ENCODE measurements around the gene SMS. TPM values are rescaled to one million over a fixed set of nuclear protein-coding genes. Genes with fewer than 3 reads are reported as not detected.
A peak's percentile ranks its signal among the peaks of the same experiment; 100 is the strongest.

The SMS gene
- total RNA-seq, 1 donor from 2014 or later = 53.4 TPM

DNA sequence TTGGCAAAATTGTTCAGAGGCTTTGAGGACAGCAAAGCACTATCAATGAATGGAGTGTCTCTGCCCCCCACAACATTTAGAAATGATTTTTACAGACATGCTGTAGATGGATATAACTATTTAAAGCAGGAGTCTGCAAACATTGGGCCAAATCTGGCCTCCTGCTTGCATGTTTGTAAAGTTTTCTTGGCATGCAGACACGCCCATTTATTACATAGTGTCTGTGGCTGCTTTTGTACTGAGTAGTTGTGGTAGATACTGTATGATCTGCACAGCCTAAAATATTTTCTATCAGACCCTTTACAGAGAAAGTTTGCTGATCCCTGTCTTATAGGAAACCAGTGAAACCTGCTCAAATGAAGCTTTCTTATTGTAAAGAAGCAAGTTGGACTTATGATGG, 46.1 kb downstream of the SMS start:
- intact Hi-C loops (cut with DNase I) = no loop called here
- no peak overlapping the region for H3K27ac ChIP-seq
- ATAC-seq = no peak
- H3K27me3 ChIP-seq = no peaks in the 10 kb centered on the region
- H3K4me3 ChIP-seq = no peak overlapping the region
- H3K4me1 ChIP-seq = no peaks in the 10 kb centered on the region
- H3K36me3 ChIP-seq = no peaks in the 10 kb centered on the region
- no peak for TF ChIP-seq CTCF (IDR thresholded peaks at IDR 0.05)
- DNase-seq = no peak
- H3K9me3 ChIP-seq = no peaks in the 10 kb centered on the region

GRCh38 chrX:21989384-21989783, 48.9 kb downstream of the SMS start:
- ATAC-seq (no peak), DNase-seq (no peak)
- Histone ChIP-seq H3K9me3 (no peaks in the 10 kb centered on the region), H3K36me3 (no peaks in the 10 kb centered on the region), H3K27me3 (no peaks in the 10 kb centered on the region), H3K27ac (no peak overlapping the region), H3K4me1 (no peaks in the 10 kb centered on the region), H3K4me3 (no peak overlapping the region)
- no peak for TF ChIP-seq CTCF (IDR thresholded peaks at IDR 0.05)
- intact Hi-C loops (cut with DNase I) = no loop called here

DNA sequence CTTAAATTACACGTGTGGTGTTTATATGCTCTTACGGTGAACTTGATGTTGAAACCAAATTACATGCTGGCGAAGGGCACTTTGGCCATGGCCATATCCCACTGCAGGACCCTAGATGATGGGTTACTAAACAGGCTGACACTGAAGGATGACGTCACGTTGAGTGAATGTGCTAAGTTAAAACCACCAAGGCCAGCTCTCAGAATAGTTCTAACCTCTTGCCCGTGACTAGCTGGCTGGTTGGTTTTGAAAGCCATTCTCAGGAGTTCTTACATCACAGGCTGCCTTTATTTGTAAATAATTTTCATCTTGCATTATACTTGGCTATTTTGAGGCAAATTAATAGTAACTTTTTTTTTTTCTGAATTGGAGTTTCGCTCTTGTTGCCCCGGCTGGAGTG, 50.3 kb downstream of the SMS start:
- H3K27me3 ChIP-seq = no peaks in the 10 kb centered on the region
- no peak overlapping the region for H3K4me3 ChIP-seq
- no peaks in the 10 kb centered on the region for H3K9me3 ChIP-seq
- intact Hi-C loops (cut with DNase I) = no loop called here
- no peak for DNase-seq
- no peak for TF ChIP-seq CTCF (IDR thresholded peaks at IDR 0.05)
- no peaks in the 10 kb centered on the region for H3K4me1 ChIP-seq
- no peak for ATAC-seq
- no peaks in the 10 kb centered on the region for H3K36me3 ChIP-seq
- H3K27ac ChIP-seq = no peak overlapping the region

DNA sequence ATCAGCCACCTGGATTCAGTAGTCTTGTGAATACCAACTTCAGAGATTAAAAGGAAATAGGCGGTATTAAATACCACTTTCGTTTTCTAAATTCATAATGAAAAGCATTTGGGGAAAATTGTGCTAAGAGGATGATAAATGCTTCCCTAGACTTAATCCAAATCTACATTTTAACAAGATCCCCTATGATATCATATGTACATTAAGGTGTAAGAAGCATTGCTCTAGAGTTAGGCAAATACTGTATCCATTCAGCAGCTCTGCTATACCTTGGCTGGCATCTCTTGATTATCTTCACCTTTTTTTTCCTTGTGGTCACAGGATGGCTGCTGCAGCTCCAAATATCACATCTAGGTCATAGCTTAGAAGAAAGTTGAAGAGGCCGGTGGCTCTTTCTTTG, 51.0 kb downstream of the SMS start:
- no peaks in the 10 kb centered on the region for H3K36me3 ChIP-seq
- intact Hi-C loops (cut with DNase I) = no loop called here
- ATAC-seq (no peak), DNase-seq (no peak)
- TF ChIP-seq CTCF (IDR thresholded peaks at IDR 0.05) = no peak
- no peaks in the 10 kb centered on the region for H3K9me3 ChIP-seq
- no peak overlapping the region for H3K27ac ChIP-seq
- no peaks in the 10 kb centered on the region for H3K4me1 ChIP-seq
- H3K4me3 ChIP-seq = no peak overlapping the region
- H3K27me3 ChIP-seq = no peaks in the 10 kb centered on the region

DNA sequence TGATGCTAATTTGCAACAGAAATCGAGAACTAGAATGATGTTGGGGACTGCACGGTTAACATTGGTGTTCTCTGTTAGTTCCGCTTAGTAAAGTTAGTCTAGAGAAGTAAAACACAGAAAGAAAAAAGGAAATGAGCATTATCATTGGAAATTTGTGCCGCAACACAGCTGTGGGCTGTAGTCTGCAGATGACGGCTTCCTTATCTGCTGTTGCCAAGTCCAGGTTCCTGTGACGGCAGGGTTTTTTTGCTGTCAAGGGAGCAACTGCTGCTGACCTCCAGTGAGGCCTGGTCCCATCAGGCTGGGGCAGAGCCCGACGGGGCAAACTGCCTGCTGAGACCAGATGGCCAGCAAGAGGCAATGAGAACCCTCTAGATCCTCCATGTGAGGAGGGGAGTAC, 52.8 kb downstream of the SMS start:
- peak; percentile 59 for DNase-seq
- no peaks in the 10 kb centered on the region for H3K4me1 ChIP-seq
- intact Hi-C loops (cut with DNase I) = no loop called here
- no peaks in the 10 kb centered on the region for H3K9me3 ChIP-seq
- no peak for TF ChIP-seq CTCF (IDR thresholded peaks at IDR 0.05)
- no peaks in the 10 kb centered on the region for H3K27me3 ChIP-seq
- no peaks in the 10 kb centered on the region for H3K36me3 ChIP-seq
- ATAC-seq = peak; percentile 88
- H3K27ac ChIP-seq = peak overlapping the region; percentile 11
- no peak overlapping the region for H3K4me3 ChIP-seq

- no peak for DNase-seq
- H3K36me3 ChIP-seq = no peaks in the 10 kb centered on the region
- H3K27me3 ChIP-seq = no peaks in the 10 kb centered on the region
- peak overlapping the region; percentile 6 for H3K27ac ChIP-seq
- H3K4me3 ChIP-seq = no peak overlapping the region
- TF ChIP-seq CTCF (IDR thresholded peaks at IDR 0.05) = no peak
- no peaks in the 10 kb centered on the region for H3K4me1 ChIP-seq
- H3K9me3 ChIP-seq = no peaks in the 10 kb centered on the region
- intact Hi-C loops (cut with DNase I) = no loop called here
- ATAC-seq = peak; percentile 82
Measured at GRCh38 chrX:21996872-21997455, 56.5 kb downstream of the SMS start.

Data from upper lobe of right lung (tissue), 1 donor.